IMR-90 (cell line): Measurements from ENCODE around the gene LIN9. TPM values are rescaled to one million over a fixed set of nuclear protein-coding genes. Genes with fewer than 3 reads are reported as not detected.

Experiments
- ATAC-seq: fragments of 200-7000 bp; cut with Tn5 transposase; 2 replicates; pipeline ENCODE4 v1.9.1; 2020; ENCODE audit warnings: low read depth, mild to moderate bottlenecking, moderate library complexity
- BruUV-seq: library from RNA; stranded (reverse); fragments of 400-500 nt; replicated peaks from 2 replicates; lab custom pipeline; 2021; lab: Mats Ljungman, UMichigan
- CTCF ChIA-PET: fragments of 300-600 bp; formaldehyde crosslinking; extraction: SDS; loops from one replicate; lab custom pipeline; 2021; ENCODE audit warnings: antibody characterized with exemption; lab: Yijun Ruan, JAX
- POLR2A ChIA-PET: fragments of 300-600 bp; sonication (Branson Sonifier 250); formaldehyde crosslinking; loops from one replicate; lab custom pipeline; 2022; ENCODE audit warnings: antibody characterized with exemption; ENCODE audit not compliant: unreplicated experiment; lab: Charles Lee
- DNase-seq: peaks from one replicate; pipeline ENCODE4 v3.0.0; 2013
- H2AFZ ChIP-seq: replicated peaks from 2 replicates; pipeline ENCODE3; 2013; ENCODE audit warnings: low read length, mild to moderate bottlenecking; ENCODE audit not compliant: poor library complexity
- H2AK5ac ChIP-seq: 2 replicates; pipeline ENCODE4 v1.6.1; 2013; ENCODE audit warnings: low read depth, low read length, inconsistent platforms
- H2AK9ac ChIP-seq: replicated peaks from 2 replicates; pipeline ENCODE3; 2013; ENCODE audit warnings: mild to moderate bottlenecking, low read depth, low read length, moderate library complexity; ENCODE audit not compliant: poor library complexity
- H2BK120ac ChIP-seq: 2 replicates; pipeline ENCODE4 v1.6.1; 2013; ENCODE audit warnings: low read depth, low read length, inconsistent platforms
- H2BK15ac ChIP-seq: 3 replicates; pipeline ENCODE4 v1.6.1; 2013; ENCODE audit warnings: low read depth, low read length, inconsistent platforms
- H2BK20ac ChIP-seq: 2 replicates; pipeline ENCODE4 v1.6.1; 2013; ENCODE audit warnings: low read depth, mild to moderate bottlenecking, inconsistent platforms, low read length, moderate library complexity
- H2BK5ac ChIP-seq: 2 replicates; pipeline ENCODE4 v1.6.1; 2013; ENCODE audit warnings: mild to moderate bottlenecking, low read depth, low read length, inconsistent platforms; ENCODE audit not compliant: poor library complexity, severe bottlenecking
- H3K14ac ChIP-seq: replicated peaks from 2 replicates; pipeline ENCODE4 v1.6.1; 2013; ENCODE audit warnings: low read depth, low read length, inconsistent platforms
- H3K18ac ChIP-seq: 2 replicates; pipeline ENCODE4 v1.6.1; 2013; ENCODE audit warnings: low read depth, low read length, control low read depth
- H3K23ac ChIP-seq: 2 replicates; pipeline ENCODE4 v1.6.1; 2013; ENCODE audit warnings: low read depth, low read length, inconsistent platforms
- H3K27ac ChIP-seq: 2 replicates; pipeline ENCODE4 v1.5.1; 2013; ENCODE audit warnings: mild to moderate bottlenecking, control low read depth, low read length; ENCODE audit not compliant: insufficient read depth
- H3K27me3 ChIP-seq: 2 replicates; pipeline ENCODE4 v1.6.1; 2013; ENCODE audit warnings: low read length; ENCODE audit not compliant: control insufficient read depth, insufficient read depth
- H3K36me3 ChIP-seq: 2 replicates; pipeline ENCODE4 v1.6.1; 2013; ENCODE audit warnings: low read length, mixed read lengths; ENCODE audit not compliant: control insufficient read depth, insufficient read depth
- H3K4ac ChIP-seq: 2 replicates; pipeline ENCODE4 v1.6.1; 2013; ENCODE audit warnings: low read depth, low read length, inconsistent platforms
- H3K4me1 ChIP-seq: 2 replicates; pipeline ENCODE4 v1.6.1; 2013; ENCODE audit warnings: low read length, mixed read lengths; ENCODE audit not compliant: control insufficient read depth, insufficient read depth
- H3K4me2 ChIP-seq: 2 replicates; pipeline ENCODE4 v1.6.1; 2013; ENCODE audit warnings: low read depth, mild to moderate bottlenecking, control low read depth, low read length, moderate library complexity
- H3K4me3 ChIP-seq: 2 replicates; pipeline ENCODE4 v1.5.1; 2013; ENCODE audit warnings: low read depth, mild to moderate bottlenecking, control low read depth, low read length, moderate library complexity; ENCODE audit not compliant: insufficient read depth
- H3K56ac ChIP-seq: 2 replicates; pipeline ENCODE4 v1.6.1; 2013; ENCODE audit warnings: low read length, inconsistent platforms; ENCODE audit not compliant: insufficient read depth; ENCODE audit errors: extremely low read depth
- H3K79me1 ChIP-seq, 2 experiments: 2 replicates each; pipeline ENCODE4 v1.6.1; 2013; ENCODE audit warnings: low read length in 2 of 2, inconsistent platforms in 1 of 2, low read depth in 1 of 2
- H3K9ac ChIP-seq: 2 replicates; pipeline ENCODE4 v1.6.1; 2013; ENCODE audit warnings: low read depth, low read length, control low read depth
- H3K9me1 ChIP-seq: 2 replicates; pipeline ENCODE4 v1.6.1; 2013; ENCODE audit warnings: low read length, inconsistent platforms; ENCODE audit not compliant: insufficient read depth
- H3K9me3 ChIP-seq: 2 replicates; pipeline ENCODE4 v1.6.1; 2013; ENCODE audit warnings: low read length; ENCODE audit not compliant: control insufficient read depth, insufficient read depth
- H4K20me1 ChIP-seq: 2 replicates; pipeline ENCODE4 v1.6.1; 2013; ENCODE audit warnings: low read length, inconsistent platforms; ENCODE audit not compliant: insufficient read depth
- H4K5ac ChIP-seq: 2 replicates; pipeline ENCODE4 v1.6.1; 2013; ENCODE audit warnings: mild to moderate bottlenecking, low read depth, low read length, control low read depth
- H4K8ac ChIP-seq, 2 experiments: 2 replicates each; pipeline ENCODE4 v1.6.1; 2013; ENCODE audit warnings: low read depth in 2 of 2, low read length in 2 of 2, control low read depth in 1 of 2, inconsistent platforms in 1 of 2
- H4K91ac ChIP-seq: 2 replicates; pipeline ENCODE4 v1.6.1; 2013; ENCODE audit warnings: low read depth, low read length, inconsistent platforms; ENCODE audit not compliant: insufficient read depth
- BHLHE40 ChIP-seq: fragments of 150-350 bp; IDR thresholded peaks from 2 replicates; pipeline ENCODE4 v1.6.1; 2016; ENCODE audit warnings: mild to moderate bottlenecking, low read depth, low read length
- CHD1 ChIP-seq: IDR thresholded peaks from 2 replicates; pipeline ENCODE4 v1.6.1; 2012; ENCODE audit warnings: low read depth, low read length, improper control_type of control experiment
- ELK1 ChIP-seq: fragments of 150-350 bp; IDR thresholded peaks from 2 replicates; pipeline ENCODE4 v1.6.1; 2016; ENCODE audit warnings: low read depth, mild to moderate bottlenecking, low read length, moderate library complexity, borderline replicate concordance
- MAFK ChIP-seq: IDR thresholded peaks from 2 replicates; pipeline ENCODE4 v1.6.1; 2012; ENCODE audit warnings: low read depth, low read length, improper control_type of control experiment
- MAZ ChIP-seq: IDR thresholded peaks from 2 replicates; pipeline ENCODE4 v1.6.1; 2012; ENCODE audit warnings: low read depth, mild to moderate bottlenecking, low read length, improper control_type of control experiment, moderate library complexity, borderline replicate concordance
- NFE2L2 ChIP-seq: fragments of 150-350 bp; IDR thresholded peaks from 2 replicates; pipeline ENCODE4 v1.6.1; 2016; ENCODE audit warnings: low read depth, mild to moderate bottlenecking, low read length
- RAD21 ChIP-seq: IDR thresholded peaks from 2 replicates; pipeline ENCODE4 v1.6.1; 2012; ENCODE audit warnings: low read length, improper control_type of control experiment
- RCOR1 ChIP-seq: IDR thresholded peaks from 2 replicates; pipeline ENCODE4 v1.6.1; 2012; ENCODE audit warnings: mild to moderate bottlenecking, low read length, improper control_type of control experiment; ENCODE audit not compliant: insufficient replicate concordance
- RFX5 ChIP-seq: IDR thresholded peaks from 2 replicates; pipeline ENCODE4 v1.8.0; 2012; ENCODE audit warnings: low read depth, mild to moderate bottlenecking, low read length, moderate library complexity
- SMC3 ChIP-seq: fragments of 150-350 bp; IDR thresholded peaks from 2 replicates; pipeline ENCODE4 v1.6.1; 2016; ENCODE audit warnings: low read depth, mild to moderate bottlenecking, antibody characterized with exemption, low read length, moderate library complexity
- WGBS, 2 experiments: methylation state at CpG; one replicate each; pipeline versions ENCODE4 v1.1.5 to v1.1.7; 2013; ENCODE audit warnings: missing lambda C conversion rate in 2 of 2; ENCODE audit not compliant: insufficient read length in 1 of 2; ENCODE audit errors: extremely low coverage in 2 of 2; 5-methylcytosine and 5-hydroxymethylcytosine counted together
- dilution Hi-C: fragments of 300-500 bp; cut with HindIII; formaldehyde crosslinking; loops from one replicate; pipeline ENCODE4 v1.14.3; 2018; ENCODE audit warnings: low sequenced_read_pairs; ENCODE audit not compliant: unreplicated experiment
- in situ Hi-C: fragments of 300-500 bp; cut with MboI; formaldehyde crosslinking; loops from 3 replicates; pipeline ENCODE4 v1.14.3; 2019; ENCODE audit warnings: low sequenced_read_pairs, inconsistent platforms, mixed read lengths
- intact Hi-C: fragments of 100-400 bp; cut with micrococcal nuclease; formaldehyde crosslinking; loops from 2 replicates; pipeline ENCODE4 v1.10.0; 2022
- polyA plus RNA-seq, 3 experiments: library from polyadenylated mRNA; depleted of rRNA; stranded (reverse); fragments of >200 nt; gene quantifications; 2 replicates each; pipeline ENCODE4 v1.2.3, GENCODE V29; 2012; ENCODE audit warnings: low replicate concordance in 1 of 3
- total RNA-seq: library from RNA; depleted of rRNA; stranded (reverse); fragments of >200 nt; gene quantifications from 2 replicates; pipeline ENCODE4 v1.2.3, GENCODE V29; 2012
- TF ChIP-seq, protein P1 (sequence below): conservative IDR thresholded peaks from 2 replicates; pipeline ENCODE4 v1.5.1; 2012; ENCODE audit warnings: mild to moderate bottlenecking, low read depth, low read length, improper control_type of control experiment

The LIN9 gene
- total and polyA plus RNA-seq, 2 of the 4 experiments (the other 2 are of a cell fraction), result 2.3 to 3.9 TPM

GRCh38 chr1:226302731-226303130, 6.2 kb downstream of the LIN9 start:
- no peak overlapping the region for H3K18ac ChIP-seq
- no peak overlapping the region for H3K9ac ChIP-seq
- no peaks in the 10 kb centered on the region for H3K36me3 ChIP-seq
- no peak overlapping the region for H3K14ac ChIP-seq
- H3K9me3 ChIP-seq, result no peaks in the 10 kb centered on the region
- H2BK5ac ChIP-seq, result no peak overlapping the region
- H3K4me2 ChIP-seq, result no peak overlapping the region
- intact Hi-C loops (loop anchor here (5.0 kb wide), 1 partner anchor 35 kb away; no protein-coding TSS in a partner anchor), in situ Hi-C loops (no loop called here), dilution Hi-C loops (no loop called here)
- ATAC-seq (no peak), DNase-seq (no peak)
- no peak overlapping the region for H2BK120ac ChIP-seq
- no peaks in the 10 kb centered on the region for H3K27me3 ChIP-seq
- no peak overlapping the region for H4K91ac ChIP-seq
- no peak overlapping the region for H2AK9ac ChIP-seq
- TF ChIP-seq MAZ (no peak), ELK1 (no peak), RAD21 (no peak), SMC3 (no peak), RFX5 (no peak), BHLHE40 (no peak), RCOR1 (no peak), NFE2L2 (no peak), CHD1 (no peak), MAFK (no peak)
- TF ChIP-seq, protein P1, sequence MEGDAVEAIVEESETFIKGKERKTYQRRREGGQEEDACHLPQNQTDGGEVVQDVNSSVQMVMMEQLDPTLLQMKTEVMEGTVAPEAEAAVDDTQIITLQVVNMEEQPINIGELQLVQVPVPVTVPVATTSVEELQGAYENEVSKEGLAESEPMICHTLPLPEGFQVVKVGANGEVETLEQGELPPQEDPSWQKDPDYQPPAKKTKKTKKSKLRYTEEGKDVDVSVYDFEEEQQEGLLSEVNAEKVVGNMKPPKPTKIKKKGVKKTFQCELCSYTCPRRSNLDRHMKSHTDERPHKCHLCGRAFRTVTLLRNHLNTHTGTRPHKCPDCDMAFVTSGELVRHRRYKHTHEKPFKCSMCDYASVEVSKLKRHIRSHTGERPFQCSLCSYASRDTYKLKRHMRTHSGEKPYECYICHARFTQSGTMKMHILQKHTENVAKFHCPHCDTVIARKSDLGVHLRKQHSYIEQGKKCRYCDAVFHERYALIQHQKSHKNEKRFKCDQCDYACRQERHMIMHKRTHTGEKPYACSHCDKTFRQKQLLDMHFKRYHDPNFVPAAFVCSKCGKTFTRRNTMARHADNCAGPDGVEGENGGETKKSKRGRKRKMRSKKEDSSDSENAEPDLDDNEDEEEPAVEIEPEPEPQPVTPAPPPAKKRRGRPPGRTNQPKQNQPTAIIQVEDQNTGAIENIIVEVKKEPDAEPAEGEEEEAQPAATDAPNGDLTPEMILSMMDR, result no peak
- H3K23ac ChIP-seq, result no peak overlapping the region
- no peak overlapping the region for H2BK20ac ChIP-seq
- no CpG with 5 or more reads among the region's 1 CpG for WGBS, 2 experiments
- no peak overlapping the region for H2AFZ ChIP-seq
- no peaks in the 10 kb centered on the region for H3K4me1 ChIP-seq
- no peak overlapping the region for H2AK5ac ChIP-seq
- no TSS peak for BruUV-seq
- H3K56ac ChIP-seq, result no peak overlapping the region
- H4K5ac ChIP-seq, result no peak overlapping the region
- no peaks in the 10 kb centered on the region for H3K9me1 ChIP-seq
- no peaks in the 10 kb centered on the region for H4K20me1 ChIP-seq
- no peak overlapping the region for H3K4ac ChIP-seq
- ChIA-PET POLR2A (no interaction called here), CTCF (no interaction called here)
- H3K27ac ChIP-seq, result no peak overlapping the region
- no peak overlapping the region for H3K4me3 ChIP-seq
- no peak overlapping the region for H2BK15ac ChIP-seq
- H4K8ac ChIP-seq, result no peak overlapping the region
- H3K79me1 ChIP-seq, result peaks cover 19 to 27% of the 10 kb centered on the region in 2 experiments; a peak in 3 of 4 replicates
